HG03457 (cell line): ENCODE results near the gene VAMP7.
"Not testable (repeated sequence)": the region's sequence is repeated elsewhere in the genome, so short reads cannot be mapped to it uniquely, and the experiment has no call there.

ENCODE experiments used
- ATAC-seq: cut with Tn5 transposase; IDR thresholded peaks from one replicate; pipeline ENCODE4 v1.9.1; 2021; ENCODE audit warnings: moderate number of reproducible peaks; ENCODE audit not compliant: unreplicated experiment

The VAMP7 gene

DNA sequence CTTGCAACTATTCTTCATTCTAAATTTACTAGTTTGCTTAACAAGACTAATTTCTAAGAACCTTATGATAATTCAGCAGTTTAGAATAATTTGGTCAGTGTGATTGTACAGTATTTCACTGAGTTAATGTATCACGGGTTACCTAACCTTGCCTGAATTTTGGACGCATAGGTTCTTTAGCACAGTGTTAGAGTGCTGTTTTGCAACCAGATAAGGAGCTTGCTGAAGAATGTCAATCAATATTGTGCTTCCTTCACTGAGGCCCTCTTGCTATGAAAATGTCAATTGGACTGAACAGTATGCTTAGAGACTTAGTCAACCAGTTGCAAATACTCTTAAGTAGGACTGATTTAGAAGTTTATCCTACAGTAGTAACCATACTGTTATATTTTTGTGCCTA, 19.6 kb downstream of the VAMP7 start:
- ATAC-seq, result no peak

DNA sequence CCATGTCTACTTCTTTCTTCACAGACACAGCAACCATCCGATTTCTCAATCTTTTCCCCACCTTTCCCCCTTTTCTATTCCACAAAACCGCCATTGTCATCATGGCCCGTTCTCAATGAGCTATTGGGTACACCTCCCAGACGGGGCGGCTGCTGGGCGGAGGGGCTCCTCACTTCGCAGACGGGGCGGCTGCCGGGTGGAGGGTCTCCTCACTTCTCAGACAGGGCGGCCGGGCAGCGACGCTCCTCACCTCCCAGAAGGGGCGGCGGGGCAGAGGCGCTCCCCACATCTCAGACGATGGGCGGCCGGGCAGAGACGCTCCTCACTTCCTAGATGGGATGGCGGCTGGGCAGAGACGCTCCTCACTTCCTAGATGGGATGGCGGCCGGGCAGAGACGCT, 26.5 kb downstream of the VAMP7 start:
- ATAC-seq, result not testable (repeated sequence)

DNA sequence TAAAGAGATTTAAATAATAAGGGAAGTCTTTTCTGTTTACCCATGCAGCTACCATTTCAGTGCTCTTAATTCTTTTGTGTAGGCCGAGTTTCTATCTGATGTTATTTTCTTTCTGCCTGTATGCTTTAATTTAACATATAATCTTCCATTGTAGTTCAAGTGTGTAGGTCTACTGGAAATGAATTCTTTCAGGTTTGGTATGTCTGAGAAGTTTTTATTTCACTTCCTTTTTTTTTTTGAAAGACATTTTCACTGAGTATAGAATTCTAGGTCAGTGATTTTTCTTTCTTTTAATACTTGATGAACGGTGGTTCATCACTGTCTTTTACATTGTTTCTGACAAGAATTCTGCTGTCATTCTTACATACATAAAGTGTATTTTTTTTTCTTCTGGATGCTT, 42.1 kb downstream of the VAMP7 start:
- no peak for ATAC-seq

DNA sequence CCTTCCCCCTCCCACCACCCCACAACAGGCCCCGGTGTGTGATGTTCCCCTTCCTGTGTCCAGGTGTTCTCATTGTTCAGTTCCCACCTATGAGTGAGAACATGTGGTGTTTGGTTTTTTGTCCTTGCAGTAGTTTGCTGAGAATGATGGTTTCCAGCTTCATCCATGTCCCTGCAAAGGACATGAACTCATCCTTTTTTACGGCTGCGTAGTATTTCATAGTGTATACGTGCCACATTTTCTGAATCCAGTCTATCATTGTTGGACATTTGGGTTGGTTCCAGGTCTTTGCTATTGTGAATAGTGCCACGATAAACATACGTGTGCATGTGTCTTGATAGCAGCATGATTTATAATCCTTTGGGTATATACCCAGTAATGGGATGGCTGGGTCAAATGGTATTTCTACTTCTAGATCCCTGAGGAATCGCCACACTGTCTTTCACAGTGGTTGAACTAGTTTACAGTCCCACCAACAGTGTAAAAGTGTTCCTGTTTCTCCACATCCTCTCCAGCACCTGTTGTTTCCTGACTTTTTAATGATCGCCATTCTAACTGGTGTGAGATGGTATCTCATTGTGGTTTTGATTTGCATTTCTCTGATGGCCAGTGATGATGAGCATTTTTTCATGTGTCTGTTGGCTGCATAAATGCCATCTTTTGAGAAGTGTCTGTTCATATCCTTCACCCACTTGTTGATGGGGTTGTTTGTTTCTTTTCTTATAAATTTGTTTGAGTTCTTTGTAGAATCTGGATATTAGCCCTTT, 49.9 kb downstream of the VAMP7 start:
- ATAC-seq, result not testable (repeated sequence)

DNA sequence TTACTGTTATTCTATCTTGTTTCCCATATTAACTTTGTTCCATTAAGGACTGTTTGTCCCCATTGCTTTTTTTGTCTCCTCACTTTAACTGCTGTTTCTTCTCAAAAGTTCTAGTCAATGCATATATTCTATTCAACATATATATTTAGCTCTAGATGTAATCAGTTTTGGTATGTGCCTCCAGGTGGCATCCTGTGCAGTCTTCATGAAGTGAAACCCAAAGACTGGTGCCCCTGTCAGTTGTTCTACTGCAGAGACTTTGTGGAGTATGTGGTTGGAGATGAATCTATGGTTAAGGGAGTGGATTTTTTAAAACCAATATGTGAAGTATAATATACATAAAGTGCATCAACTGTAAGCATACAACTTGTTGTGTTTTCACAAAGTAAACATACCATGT, 57.0 kb downstream of the VAMP7 start:
- ATAC-seq, result no peak

DNA sequence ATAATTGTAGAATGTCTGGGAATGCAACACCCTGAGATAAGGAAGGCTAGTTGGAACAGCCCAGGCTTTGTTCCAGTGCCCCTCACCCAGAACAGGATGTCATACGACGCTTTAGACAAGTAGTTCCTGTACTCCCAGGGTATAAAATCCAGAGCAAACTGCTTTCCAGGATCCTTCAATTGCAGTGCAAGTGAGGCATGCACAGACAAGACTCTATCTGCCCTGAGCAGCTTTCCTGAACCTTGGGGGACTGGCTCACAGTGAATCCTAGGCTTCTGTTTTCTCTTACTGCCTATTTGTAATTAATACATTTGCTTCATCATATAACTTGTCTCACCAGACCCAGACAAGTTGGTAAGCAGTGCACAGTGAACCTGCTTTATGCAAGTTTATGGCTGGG, 68.0 kb downstream of the VAMP7 start:
- ATAC-seq, result no peak

DNA sequence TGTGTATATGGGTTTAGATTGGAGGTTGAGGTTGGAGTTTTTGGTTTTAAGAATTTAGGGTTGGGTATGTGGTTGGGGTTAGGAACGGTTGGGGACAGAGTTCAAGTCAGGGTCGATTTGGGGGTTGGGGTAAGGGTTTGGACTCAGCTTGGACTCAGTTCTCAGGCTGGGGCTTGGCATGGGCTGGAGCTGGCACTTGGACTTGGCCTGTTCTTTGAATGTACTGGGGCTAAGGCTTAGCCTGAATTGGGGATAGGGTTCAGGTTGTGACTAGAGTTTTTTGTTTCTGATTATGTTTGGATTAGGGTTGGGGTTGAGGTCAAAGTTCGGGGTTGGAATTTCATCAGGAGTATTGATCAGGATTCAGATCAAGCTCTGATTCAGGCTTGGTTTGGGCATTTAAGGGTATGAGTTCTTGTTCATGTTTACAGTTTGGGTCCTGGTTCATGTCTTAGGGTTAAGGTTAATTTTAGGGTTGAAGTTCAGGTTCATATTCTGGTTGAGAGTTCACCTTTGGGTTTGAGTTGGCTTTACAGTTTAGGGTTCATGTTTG, 70.2 kb downstream of the VAMP7 start:
- no peak for ATAC-seq

DNA sequence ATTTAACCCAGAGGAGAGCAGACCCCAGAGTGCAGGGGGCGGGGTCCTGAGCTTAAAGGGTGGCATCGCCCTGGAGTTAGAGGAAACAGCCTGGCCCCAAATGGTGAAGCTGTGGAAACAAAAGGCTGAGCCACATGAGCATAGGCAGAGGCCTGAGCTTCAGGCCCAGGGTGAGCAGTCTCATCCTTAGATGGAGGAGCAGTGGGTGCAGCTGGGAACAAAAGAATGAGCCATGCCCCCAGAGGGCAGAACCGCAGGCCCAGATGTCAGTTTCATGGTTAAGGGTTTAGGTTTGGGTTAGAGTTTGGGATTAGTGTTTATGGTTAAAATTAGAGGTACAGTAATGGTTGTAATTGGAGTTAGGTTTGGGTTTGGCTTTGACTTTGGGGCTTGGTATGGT, 71.9 kb downstream of the VAMP7 start:
- no peak for ATAC-seq

DNA sequence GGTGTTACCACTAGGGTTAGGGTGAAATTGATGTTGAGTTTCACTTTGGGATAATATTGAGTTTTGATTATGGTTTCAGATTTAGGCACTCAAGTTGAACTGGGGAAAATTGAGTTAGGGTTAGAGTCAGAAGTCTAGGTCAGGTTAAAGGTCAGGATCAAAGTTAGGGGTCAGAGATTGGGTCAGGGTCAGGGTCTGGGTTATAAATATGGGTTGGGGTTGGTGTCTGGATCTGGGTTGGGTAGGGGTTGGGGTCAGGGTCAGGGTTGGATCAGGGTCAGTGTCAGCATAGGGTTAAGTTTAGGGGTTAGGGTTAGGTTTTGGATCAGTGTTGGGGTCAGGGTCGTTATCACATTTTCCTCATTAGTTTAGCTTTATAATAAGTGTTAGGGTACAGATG, 73.6 kb downstream of the VAMP7 start:
- no peak for ATAC-seq

DNA sequence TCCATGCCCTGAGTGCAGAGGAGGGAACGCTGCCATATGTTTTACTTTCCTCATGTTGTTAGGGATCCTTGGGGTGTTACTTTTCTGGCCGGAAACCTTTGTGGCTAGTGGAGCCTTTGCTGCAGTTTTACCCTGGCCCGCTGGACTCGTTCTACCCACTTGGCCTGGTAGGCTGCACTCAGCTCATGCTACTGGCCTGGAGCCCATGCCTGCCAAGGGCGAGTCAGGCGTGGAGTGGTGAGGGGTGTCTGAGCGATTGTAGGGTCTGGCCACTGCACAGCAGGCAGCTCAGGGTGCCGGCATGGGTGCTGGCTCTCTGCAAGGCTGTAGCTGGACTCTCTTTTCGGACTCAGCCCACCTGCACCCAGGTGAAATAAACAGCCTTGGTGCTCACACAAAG, 75.0 kb downstream of the VAMP7 start:
- no peak for ATAC-seq

DNA sequence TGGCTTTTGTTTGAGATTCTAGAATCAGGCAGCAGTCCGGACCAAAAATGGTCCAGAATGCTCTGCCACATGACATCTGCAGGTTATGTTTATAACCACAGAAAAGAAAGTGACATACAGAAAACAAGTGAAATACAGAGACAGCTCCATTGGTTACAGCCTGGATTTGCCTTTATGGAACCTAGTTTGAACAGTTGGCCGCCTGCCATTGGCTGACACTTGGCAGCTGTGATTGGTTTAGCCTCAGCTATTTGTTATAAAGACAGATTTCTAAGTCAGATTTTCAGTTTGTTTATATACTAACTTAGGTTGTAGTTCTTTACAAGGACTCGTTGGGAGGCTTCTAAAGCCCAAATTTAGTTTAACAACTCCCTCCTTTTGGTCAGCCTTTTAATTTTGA, 75.5 kb downstream of the VAMP7 start:
- no peak for ATAC-seq

DNA sequence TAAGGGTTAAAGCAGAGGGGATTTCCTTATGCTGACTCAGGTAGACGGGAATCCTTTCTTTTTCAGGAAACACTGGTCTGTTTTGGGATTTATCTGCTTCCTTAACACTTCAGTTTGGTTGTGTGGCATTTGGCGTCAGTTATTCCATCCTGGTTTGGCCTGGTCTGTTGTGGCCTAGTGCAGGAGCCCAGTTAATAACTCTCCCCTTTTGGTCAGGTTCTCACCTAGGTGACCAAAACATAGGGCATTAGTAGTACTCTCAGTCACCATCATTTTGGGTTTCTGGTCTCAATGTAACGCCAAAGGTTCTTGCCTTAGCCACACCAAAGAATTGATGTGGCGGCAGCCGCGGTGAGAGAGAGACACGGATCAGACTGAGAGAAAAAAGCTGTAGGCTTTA, 76.7 kb downstream of the VAMP7 start:
- no peak for ATAC-seq

DNA sequence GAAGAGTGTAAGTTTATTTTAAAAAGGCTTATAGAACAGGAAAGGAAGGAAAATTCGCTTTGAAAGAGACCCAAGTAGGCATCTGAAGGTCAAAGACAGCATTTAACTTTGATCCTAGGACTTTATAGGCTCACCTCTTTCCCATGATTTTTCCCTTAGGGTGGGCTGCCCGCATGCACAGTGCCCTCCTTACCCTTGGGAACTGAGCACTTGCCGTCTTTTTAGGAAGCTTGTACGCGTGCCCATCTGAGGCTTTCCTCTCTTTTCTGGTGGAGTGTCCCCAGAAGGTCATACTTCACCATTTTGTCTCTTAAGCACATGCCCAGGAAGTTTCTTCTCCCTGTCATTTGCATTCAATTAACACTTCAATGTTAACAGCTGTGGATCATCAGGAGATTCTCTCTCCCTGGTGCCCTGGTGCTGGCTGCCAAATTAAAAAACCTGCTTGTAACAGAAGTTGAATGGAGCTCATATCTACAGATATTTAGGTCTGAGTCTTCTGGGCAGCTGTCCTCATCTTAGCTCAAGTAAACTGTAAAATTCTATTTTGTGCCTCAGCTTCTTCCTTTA, 78.0 kb downstream of the VAMP7 start:
- no peak for ATAC-seq

DNA sequence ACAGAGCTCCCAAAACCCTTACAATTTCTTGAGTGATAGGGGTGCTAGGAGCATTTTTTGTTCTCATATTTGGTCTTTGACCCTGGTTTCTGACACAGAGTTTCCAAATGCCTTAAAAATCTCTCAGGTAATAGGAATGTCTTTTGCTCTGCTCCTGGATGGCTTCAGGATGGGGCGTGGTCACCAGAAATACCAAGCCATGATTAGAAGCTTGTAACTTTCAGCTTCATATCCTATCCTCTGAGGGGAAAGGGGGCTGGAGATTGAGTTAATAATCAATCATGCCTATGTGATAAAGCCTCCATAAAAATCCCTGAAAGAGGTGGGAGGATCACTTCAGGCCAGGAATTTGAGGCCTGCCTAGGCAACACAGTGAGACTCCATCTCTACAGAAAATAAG, 81.8 kb downstream of the VAMP7 start:
- no peak for ATAC-seq

DNA sequence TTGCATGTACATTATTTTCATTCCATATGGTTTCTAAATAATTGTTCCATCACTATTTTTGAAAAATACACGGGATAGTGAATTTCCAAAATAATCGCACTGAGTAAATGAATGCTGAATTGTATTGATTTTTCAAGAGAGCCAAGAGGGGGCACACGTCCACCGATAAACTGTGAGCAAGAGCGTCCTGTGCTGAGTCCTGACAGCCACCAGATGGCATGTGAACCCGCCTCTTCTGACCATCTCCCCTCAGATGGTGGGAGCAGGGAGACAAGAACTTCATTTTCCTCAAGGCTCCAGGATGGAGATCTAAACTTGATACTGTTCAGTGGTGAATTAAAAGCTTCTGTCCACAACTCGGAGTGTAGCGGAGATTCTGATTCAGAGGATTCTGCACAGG, 85.7 kb downstream of the VAMP7 start:
- ATAC-seq, result no peak

DNA sequence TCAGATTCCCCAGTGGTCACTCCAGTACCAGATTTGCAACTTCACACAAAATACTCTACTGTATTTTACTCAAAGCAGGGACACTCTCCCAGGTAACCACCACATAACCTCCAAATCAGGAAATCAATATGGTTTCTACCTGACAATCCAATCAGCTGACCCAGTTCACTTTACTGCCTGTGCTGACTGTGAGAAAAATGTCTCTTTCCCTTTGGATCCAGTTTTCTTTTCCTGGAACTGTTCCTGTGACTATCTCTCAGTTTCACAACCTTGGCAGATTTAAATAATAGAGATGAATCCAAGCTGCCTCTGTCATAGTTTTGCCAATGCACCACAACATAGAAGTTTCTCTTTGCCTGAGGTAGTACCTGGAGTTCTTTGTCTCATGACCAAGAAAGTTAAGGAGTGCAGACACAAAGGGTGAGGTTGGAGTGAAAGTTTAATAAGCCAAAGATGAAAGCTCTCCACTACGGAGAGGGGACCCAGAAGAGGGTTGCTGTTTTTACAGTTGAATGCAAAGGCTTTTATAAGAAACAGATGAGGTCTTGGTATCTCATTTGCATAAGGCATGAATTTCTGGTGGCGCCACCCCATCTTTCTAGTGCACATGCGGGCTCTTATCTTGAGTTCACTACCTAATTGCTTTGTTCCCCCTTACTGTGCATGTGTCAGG, 86.6 kb downstream of the VAMP7 start:
- ATAC-seq, result no peak

DNA sequence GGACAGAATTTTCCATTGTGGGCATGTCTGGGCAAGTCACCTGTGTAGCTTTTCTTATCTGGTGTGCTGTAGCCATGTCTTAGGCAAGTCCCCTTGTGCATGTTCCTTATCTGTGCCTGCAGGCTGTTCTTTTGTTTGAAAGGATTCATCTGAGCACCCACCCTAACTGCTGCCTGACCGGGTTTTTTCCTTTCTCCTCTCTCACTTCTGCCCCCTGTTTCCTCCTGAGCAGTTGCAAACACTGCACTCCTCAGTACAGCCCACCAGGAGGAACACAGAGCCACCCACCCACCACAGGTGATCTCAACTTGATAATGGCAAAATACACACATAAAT, 87.1 kb downstream of the VAMP7 start:
- no peak for ATAC-seq

DNA sequence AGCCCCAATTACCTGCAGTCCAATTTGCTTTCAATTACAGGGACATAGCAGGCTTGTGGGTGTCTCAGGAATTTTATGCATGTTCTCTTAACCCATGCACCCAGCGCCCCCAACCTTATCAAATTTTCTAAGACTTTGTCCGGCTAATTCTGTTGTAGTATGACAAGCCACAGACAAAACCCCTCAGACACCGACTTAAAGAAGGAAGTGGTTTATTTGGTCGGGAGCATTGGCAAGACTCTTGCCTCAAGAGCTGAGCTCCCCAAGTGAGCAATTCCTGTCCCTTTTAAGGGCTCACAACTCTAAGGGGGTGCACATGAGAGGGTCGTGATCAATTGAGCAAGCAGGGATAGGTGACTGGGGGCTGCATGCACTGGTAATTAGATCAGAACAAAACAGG, 87.6 kb downstream of the VAMP7 start:
- ATAC-seq, result no peak

DNA sequence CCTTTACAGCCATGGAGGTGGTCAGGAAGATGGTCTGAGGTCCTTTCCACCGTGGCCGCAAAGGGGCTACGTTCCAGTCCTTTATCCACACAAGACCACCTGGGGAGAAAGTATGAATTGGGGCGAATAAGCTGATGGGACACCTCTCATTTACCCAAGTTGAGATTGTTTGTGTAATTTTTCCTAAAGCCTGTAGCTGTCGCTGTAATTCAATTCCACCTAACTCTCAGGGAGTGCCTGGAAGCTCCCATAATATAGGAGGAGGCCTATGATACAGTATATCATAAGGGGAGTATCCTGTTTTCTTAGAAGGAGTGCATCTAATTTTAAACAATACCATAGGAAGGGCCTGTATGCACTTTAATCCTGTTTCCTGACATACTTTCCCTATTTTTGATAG, 90.5 kb downstream of the VAMP7 start:
- not testable (repeated sequence) for ATAC-seq

DNA sequence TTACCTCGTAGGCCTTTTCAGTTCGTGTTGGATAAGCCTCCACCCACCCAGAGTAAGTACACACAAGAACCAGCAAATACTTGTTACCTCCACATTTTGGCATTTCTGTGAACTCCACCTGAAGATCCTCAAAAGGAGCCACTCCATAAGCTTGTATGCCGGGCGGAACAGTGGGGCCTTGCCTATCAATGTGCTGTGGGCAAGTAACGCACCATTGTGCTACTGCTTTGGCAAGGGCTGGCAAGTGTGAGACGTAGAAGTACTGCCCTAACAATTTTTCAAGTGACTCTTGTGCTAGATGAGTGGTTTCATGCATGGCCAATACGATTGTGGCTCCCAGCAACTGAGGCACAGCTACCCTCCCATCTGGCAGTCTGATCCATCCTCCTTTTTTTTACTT, 91.1 kb downstream of the VAMP7 start:
- not testable (repeated sequence) for ATAC-seq

DNA sequence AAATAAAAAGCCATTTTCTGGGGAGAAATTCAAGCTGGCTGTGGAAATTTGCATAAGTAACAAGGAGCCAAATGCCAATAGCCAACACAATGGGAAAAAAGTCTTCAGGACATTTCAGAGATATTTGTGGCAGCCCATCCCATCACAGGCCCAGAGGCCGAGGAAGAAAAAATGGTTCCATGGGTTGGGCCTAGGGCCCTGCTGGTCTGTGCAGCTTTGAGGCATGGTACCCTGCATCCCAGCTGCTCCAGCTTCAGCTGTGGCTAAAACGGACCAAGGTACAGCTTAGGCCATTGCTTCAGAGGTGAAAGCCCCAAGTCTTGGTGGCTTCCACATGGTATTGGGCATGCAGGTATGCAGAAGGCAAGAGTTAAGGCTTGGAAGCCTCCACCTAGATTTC, 102.2 kb downstream of the VAMP7 start:
- ATAC-seq, result no peak

DNA sequence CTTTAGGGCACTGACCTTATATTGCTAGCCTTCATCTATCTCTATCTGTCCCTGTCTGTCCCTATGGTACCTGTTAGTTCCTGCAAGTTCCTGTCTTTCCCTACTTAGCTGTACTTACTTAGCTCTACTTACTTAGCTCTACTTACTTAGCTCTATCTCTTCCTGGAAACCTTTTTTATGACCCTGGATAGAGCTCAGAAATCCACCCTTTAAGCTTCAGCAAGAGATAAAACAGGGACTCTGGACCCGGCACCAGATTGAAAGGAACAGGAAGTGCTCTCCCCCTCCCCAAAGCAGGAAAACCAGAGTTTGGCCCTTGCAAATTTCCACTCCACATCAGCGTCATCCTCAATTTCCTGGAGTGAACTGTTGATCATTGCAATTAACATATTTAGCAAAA, 104.1 kb downstream of the VAMP7 start:
- no peak for ATAC-seq
